ENCODE data around the gene CCDC51. TPM values are rescaled to one million over a fixed set of nuclear protein-coding genes. Genes with fewer than 3 reads are reported as not detected.

Gene CCDC51
- total RNA-seq, 1 donor from 2014 or later, result 55.3 TPM

- DNase-seq (ENCODE audit: low read depth) (no peak), FAIRE-seq (peak; percentile 18)
- H3K27me3 ChIP-seq (ENCODE audit: control insufficient read depth, insufficient read depth, low read length), result no peaks in the 10 kb centered on the region
- TF ChIP-seq CTCF (IDR thresholded peaks at IDR 0.05; ENCODE audit: insufficient read depth, low read length, severe bottlenecking), result no peak
- peak overlapping the region; percentile 55 for H3K4me3 ChIP-seq (ENCODE audit: low read depth, low read length)
- H3K36me3 ChIP-seq (ENCODE audit: control insufficient read depth, insufficient read depth, low read length), result peaks cover 14% of the 10 kb centered on the region
These were observed 32.7 kb upstream of the CCDC51 start for GRCh38 chr3:48472673-48472922.

GRCh38 chr3:48470286-48470685, 30.4 kb upstream of the CCDC51 start:
- no peak overlapping the region for H3K4me3 ChIP-seq (ENCODE audit: low read depth, low read length)
- DNase-seq (ENCODE audit: low read depth) (no peak), FAIRE-seq (no peak)
- H3K27me3 ChIP-seq (ENCODE audit: control insufficient read depth, insufficient read depth, low read length), result no peaks in the 10 kb centered on the region
- peaks cover 13% of the 10 kb centered on the region for H3K36me3 ChIP-seq (ENCODE audit: control insufficient read depth, insufficient read depth, low read length)
- no peak for TF ChIP-seq CTCF (IDR thresholded peaks at IDR 0.05; ENCODE audit: insufficient read depth, low read length, severe bottlenecking)

GRCh38 chr3:48469046-48469915, 29.4 kb upstream of the CCDC51 start:
- Histone ChIP-seq H3K4me3 (ENCODE audit: low read depth, low read length) (no peak overlapping the region), H3K36me3 (ENCODE audit: control insufficient read depth, insufficient read depth, low read length) (peaks cover 19% of the 10 kb centered on the region), H3K27me3 (ENCODE audit: control insufficient read depth, insufficient read depth, low read length) (no peaks in the 10 kb centered on the region)
- TF ChIP-seq CTCF (IDR thresholded peaks at IDR 0.05; ENCODE audit: insufficient read depth, low read length, severe bottlenecking), result no peak
- FAIRE-seq, result no peak
- no peak for DNase-seq (ENCODE audit: low read depth)

GRCh38 chr3:48468329-48468731, 28.4 kb upstream of the CCDC51 start:
- H3K4me3 ChIP-seq (ENCODE audit: low read depth, low read length), result no peak overlapping the region
- H3K36me3 ChIP-seq (ENCODE audit: control insufficient read depth, insufficient read depth, low read length), result peaks cover 19% of the 10 kb centered on the region
- no peak for TF ChIP-seq CTCF (IDR thresholded peaks at IDR 0.05; ENCODE audit: insufficient read depth, low read length, severe bottlenecking)
- FAIRE-seq (no peak), DNase-seq (ENCODE audit: low read depth) (no peak)
- no peaks in the 10 kb centered on the region for H3K27me3 ChIP-seq (ENCODE audit: control insufficient read depth, insufficient read depth, low read length)

GRCh38 chr3:48467473-48468267, 27.8 kb upstream of the CCDC51 start:
- DNase-seq (ENCODE audit: low read depth) (no peak), FAIRE-seq (no peak)
- no peak for TF ChIP-seq CTCF (IDR thresholded peaks at IDR 0.05; ENCODE audit: insufficient read depth, low read length, severe bottlenecking)
- H3K36me3 ChIP-seq (ENCODE audit: control insufficient read depth, insufficient read depth, low read length), result peaks cover 19% of the 10 kb centered on the region
- no peaks in the 10 kb centered on the region for H3K27me3 ChIP-seq (ENCODE audit: control insufficient read depth, insufficient read depth, low read length)
- no peak overlapping the region for H3K4me3 ChIP-seq (ENCODE audit: low read depth, low read length)
